Activated T-cell treated with anti-CD3 and anti-CD28 coated beads, Interleukin-2, amount 50 U/mL, for 1 hour (primary cell): ENCODE data around the gene SLC50A1.
A peak's percentile ranks its signal among the peaks of the same experiment; 100 is the strongest.
"Not testable (repeated sequence)": the region's sequence is repeated elsewhere in the genome, so short reads cannot be mapped to it uniquely, and the experiment has no call there.

Source experiments
- DNase-seq: peaks from one replicate; pipeline ENCODE4 v3.0.0-alpha.2; 2020

Gene SLC50A1

GRCh38 chr1:155137154-155137949 is 1.7 kb downstream of the SLC50A1 start:
- no peak for DNase-seq

GRCh38 chr1:155139895-155140629 is 4.4 kb downstream of the SLC50A1 start, which contains the start of gene DPM3:
TSS of gene DPM3 (minus strand) at chr1:155140531. CDS start at chr1:155140240, 291 bp downstream.
- DNase-seq: peak; percentile 86

GRCh38 chr1:155140630-155140953 is 4.9 kb downstream of the SLC50A1 start:
- no peak for DNase-seq

- DNase-seq: no peak
These were observed 6.1 kb downstream of the SLC50A1 start for GRCh38 chr1:155141749-155142148.

GRCh38 chr1:155145491-155145890 is 9.8 kb downstream of the SLC50A1 start:
- no peak for DNase-seq

- DNase-seq: not testable (repeated sequence)
These were observed 20.5 kb downstream of the SLC50A1 start for GRCh38 chr1:155155996-155156643.

GRCh38 chr1:155158991-155159390 is 23.3 kb downstream of the SLC50A1 start:
- DNase-seq: no peak

- no peak for DNase-seq
These were observed 24.5 kb downstream of the SLC50A1 start for GRCh38 chr1:155160128-155160527.

- not testable (repeated sequence) for DNase-seq
These were observed 27.0 kb downstream of the SLC50A1 start for GRCh38 chr1:155162631-155163030.

GRCh38 chr1:155163785-155164184 is 28.1 kb downstream of the SLC50A1 start:
- DNase-seq: not testable (repeated sequence)

- not testable (repeated sequence) for DNase-seq
These were observed 29.0 kb downstream of the SLC50A1 start for GRCh38 chr1:155164625-155165024.

- DNase-seq: no peak
These were observed 30.4 kb downstream of the SLC50A1 start for GRCh38 chr1:155166051-155166470.

GRCh38 chr1:155166471-155167165 is 31.0 kb downstream of the SLC50A1 start:
- DNase-seq: no peak

- peak; percentile 85 for DNase-seq
These were observed 31.8 kb downstream of the SLC50A1 start for GRCh38 chr1:155167166-155168104.

GRCh38 chr1:155168105-155168445 is 32.4 kb downstream of the SLC50A1 start:
- not testable (repeated sequence) for DNase-seq

- DNase-seq: no peak
These were observed 33.0 kb downstream of the SLC50A1 start for GRCh38 chr1:155168456-155169210.

GRCh38 chr1:155169541-155169940 is 33.9 kb downstream of the SLC50A1 start:
- no peak for DNase-seq

- no peak for DNase-seq
These were observed 34.6 kb downstream of the SLC50A1 start for GRCh38 chr1:155170101-155170785.

- no peak for DNase-seq
These were observed 35.2 kb downstream of the SLC50A1 start for GRCh38 chr1:155170806-155171205.
